Gastroesophageal sphincter (tissue), 4 donors: Measurements from ENCODE around the gene THSD4. TPM values are rescaled to one million over a fixed set of nuclear protein-coding genes. Genes with fewer than 3 reads are reported as not detected.
"Not testable (repeated sequence)": the region's sequence is repeated elsewhere in the genome, so short reads cannot be mapped to it uniquely, and the experiment has no call there.

Experiments
- ATAC-seq: fragments of 150-250 bp; one replicate; pipeline ENCODE4 v1.9.1; 2016; ENCODE audit warnings: mild to moderate bottlenecking, moderate library complexity
- H3K27ac ChIP-seq, 4 donors: fragments of 200-600 bp; sonication (generic) in 3 of 4; 1 replicate in 3 of 4; 2 replicates in 1 of 4; pipeline ENCODE4 v1.5.1; 2016 to 2019
- H3K27me3 ChIP-seq: fragments of 200-600 bp; sonication (generic); one replicate; pipeline ENCODE4 v1.5.1; 2019
- H3K36me3 ChIP-seq, 2 donors: fragments of 200-600 bp; sonication (generic); one replicate each; pipeline ENCODE4 v1.5.1; 2019; ENCODE audit warnings: control low read depth in 1 of 2
- H3K4me1 ChIP-seq, 3 donors: fragments of 200-600 bp; sonication (generic); 1 replicate in 2 of 3; 2 replicates in 1 of 3; pipeline ENCODE4 v1.5.1; 2016 to 2019; ENCODE audit warnings: control low read depth in 2 of 3
- H3K4me3 ChIP-seq, 2 donors: fragments of 200-600 bp; sonication (generic); one replicate each; pipeline ENCODE4 v1.5.1; 2019; ENCODE audit warnings: mild to moderate bottlenecking in 1 of 2, moderate library complexity in 1 of 2
- H3K9me3 ChIP-seq, 3 donors: fragments of 200-600 bp; sonication (generic); one replicate each; pipeline ENCODE4 v1.5.1; 2017 to 2019; ENCODE audit warnings: control low read depth in 2 of 3
- EP300 ChIP-seq: sonication (generic); formaldehyde crosslinking; IDR thresholded peaks from one replicate; pipeline ENCODE4 v1.6.1; 2017; ENCODE audit warnings: antibody characterized with exemption, mild to moderate bottlenecking
- POLR2A ChIP-seq, 2 donors: fragments of 450-650 bp; IDR thresholded peaks; one replicate each; pipeline ENCODE4 v1.6.1; 2017; ENCODE audit warnings: antibody characterized with exemption in 2 of 2, mild to moderate bottlenecking in 2 of 2, moderate library complexity in 1 of 2
- POLR2AphosphoS5 ChIP-seq: sonication (generic); formaldehyde crosslinking; IDR thresholded peaks from one replicate; pipeline ENCODE4 v1.6.1; 2017; ENCODE audit warnings: antibody characterized with exemption
- WGBS, 2 donors: methylation state at CpG; one replicate each; pipeline ENCODE4 v1.1.5; 2018; ENCODE audit warnings: low coverage in 1 of 2; 5-methylcytosine and 5-hydroxymethylcytosine counted together
- total RNA-seq, 4 donors: library from RNA; depleted of rRNA; stranded (reverse); fragments of >200 nt; gene quantifications; one replicate each; pipeline ENCODE4 v1.1.0, GENCODE V29; 2016
- TF ChIP-seq, protein P1 (sequence below), 4 experiments: fragments of 200-600 bp in 2 of 4; fragments of 450-650 bp in 2 of 4; sonication (generic) in 1 of 4; IDR thresholded peaks; one replicate each; pipeline ENCODE4 v1.5.1; 2017 to 2019; ENCODE audit warnings: antibody characterized with exemption in 4 of 4, mild to moderate bottlenecking in 2 of 4, moderate library complexity in 2 of 4

The THSD4 gene
- total RNA-seq, 4 donors from 2014 or later = 4.6 to 28.5 (median 17.6) TPM

DNA sequence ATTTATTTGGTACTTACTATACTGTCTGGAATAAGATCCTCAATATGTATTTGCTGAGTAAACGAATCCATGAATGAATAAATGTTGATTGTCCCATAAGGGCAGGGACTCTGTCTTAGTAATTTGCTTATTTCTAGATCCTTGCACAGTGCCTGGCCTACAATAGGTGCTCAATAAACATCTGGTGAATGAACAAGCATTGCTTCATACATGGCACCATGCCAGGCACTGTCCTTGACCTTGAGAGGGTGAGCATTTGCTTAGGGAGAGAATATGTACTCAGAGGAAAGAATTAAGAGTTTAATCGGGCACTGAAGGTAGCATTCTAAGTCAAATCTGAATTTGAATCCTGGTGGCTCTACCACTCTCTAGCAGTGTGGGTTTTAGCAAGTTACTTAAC is 282.1 kb downstream of the THSD4 start:
- no peak overlapping the region for H3K4me3 ChIP-seq
- ATAC-seq = no peak
- H3K36me3 ChIP-seq = no peaks in the 10 kb centered on the region
- H3K27me3 ChIP-seq = no peaks in the 10 kb centered on the region
- no peaks in the 10 kb centered on the region for H3K9me3 ChIP-seq
- WGBS, 2 donors = 83 to 97% methylated on average over 2 of the region's 2 CpGs
- no peak overlapping the region for H3K27ac ChIP-seq
- H3K4me1 ChIP-seq = peaks cover 0 to 27% (median 9%) of the 10 kb centered on the region in 3 donors
- TF ChIP-seq, protein P1, sequence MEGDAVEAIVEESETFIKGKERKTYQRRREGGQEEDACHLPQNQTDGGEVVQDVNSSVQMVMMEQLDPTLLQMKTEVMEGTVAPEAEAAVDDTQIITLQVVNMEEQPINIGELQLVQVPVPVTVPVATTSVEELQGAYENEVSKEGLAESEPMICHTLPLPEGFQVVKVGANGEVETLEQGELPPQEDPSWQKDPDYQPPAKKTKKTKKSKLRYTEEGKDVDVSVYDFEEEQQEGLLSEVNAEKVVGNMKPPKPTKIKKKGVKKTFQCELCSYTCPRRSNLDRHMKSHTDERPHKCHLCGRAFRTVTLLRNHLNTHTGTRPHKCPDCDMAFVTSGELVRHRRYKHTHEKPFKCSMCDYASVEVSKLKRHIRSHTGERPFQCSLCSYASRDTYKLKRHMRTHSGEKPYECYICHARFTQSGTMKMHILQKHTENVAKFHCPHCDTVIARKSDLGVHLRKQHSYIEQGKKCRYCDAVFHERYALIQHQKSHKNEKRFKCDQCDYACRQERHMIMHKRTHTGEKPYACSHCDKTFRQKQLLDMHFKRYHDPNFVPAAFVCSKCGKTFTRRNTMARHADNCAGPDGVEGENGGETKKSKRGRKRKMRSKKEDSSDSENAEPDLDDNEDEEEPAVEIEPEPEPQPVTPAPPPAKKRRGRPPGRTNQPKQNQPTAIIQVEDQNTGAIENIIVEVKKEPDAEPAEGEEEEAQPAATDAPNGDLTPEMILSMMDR (IDR thresholded peaks at IDR 0.05) = no peak
- TF ChIP-seq POLR2AphosphoS5 (no peak), POLR2A (IDR thresholded peaks at IDR 0.05) (no peak), EP300 (no peak)

DNA sequence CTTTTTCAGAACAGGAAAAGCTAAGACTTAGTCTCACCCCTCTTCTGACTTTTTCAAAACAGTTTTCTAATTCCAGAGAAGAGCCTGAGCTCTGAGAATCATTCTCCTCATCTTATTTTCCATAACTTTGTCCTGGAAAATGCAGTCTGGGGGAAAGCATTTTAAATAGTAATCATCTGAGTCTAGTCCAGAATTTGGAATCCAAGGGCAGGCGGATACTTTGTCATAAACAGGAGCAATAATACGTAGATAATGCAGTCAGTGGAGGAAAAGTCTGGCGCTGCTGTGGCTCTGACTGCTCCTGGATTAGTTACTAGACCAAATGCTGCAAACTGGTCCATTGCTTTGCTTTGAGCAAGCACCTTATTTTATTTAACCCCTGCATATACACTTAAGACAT is 285.0 kb downstream of the THSD4 start:
- ATAC-seq = no peak
- H3K27ac ChIP-seq = peak overlapping the region in 3 of 4 donors; percentile 34 to 73 (median 37)

DNA sequence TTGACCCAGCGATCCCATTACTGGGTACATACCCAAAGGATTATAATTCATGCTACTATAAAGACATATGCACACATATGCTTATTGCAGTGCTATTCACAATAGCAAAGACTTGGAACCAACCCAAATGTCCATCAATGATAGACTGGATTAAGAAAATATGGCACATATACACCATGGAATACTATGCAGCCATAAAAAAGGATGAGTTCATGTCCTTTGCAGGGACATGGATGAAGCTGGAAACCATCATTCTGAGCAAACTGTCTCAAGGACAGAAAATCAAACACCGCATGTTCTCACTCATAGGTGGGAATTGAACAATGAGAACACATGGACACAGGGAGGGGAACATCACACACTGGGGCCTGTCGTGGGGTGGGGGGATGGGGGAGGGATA is 286.5 kb downstream of the THSD4 start:
- not testable (repeated sequence) for H3K27me3 ChIP-seq

More for the DNA sequence above, 285.0 kb downstream of the THSD4 start:
- WGBS, 2 donors = 18 to 39% methylated on average over 2 to 3 of the region's 3 CpGs
- Histone ChIP-seq H3K4me1 (peaks cover 0 to 27% (median 9%) of the 10 kb centered on the region in 3 donors), H3K4me3 (no peak overlapping the region), H3K9me3 (no peaks in the 10 kb centered on the region), H3K27me3 (no peaks in the 10 kb centered on the region), H3K36me3 (no peaks in the 10 kb centered on the region)
- no peak for TF ChIP-seq EP300
- TF ChIP-seq POLR2AphosphoS5 = peak; percentile 17

DNA sequence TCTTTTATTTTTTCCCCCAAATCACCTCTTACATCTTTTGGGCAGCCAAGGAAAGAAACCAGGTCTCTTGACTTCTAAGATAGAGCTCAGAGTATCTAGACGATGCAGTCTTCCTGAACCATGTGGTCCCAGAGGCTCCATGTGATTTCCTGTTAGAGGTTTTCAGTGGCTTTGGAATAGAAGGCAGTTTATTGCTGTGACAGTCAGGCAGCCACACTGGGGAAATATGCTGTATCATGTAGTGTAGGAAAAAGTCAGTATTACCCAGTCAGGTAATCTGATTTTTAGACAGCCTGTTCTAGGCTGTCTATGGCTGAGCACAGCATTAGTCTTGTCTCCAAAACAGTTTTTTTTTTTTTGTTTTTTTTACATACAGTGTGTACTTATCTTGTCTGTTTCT is 294.3 kb downstream of the THSD4 start:
- 18 to 20% methylated on average over 1 of the region's 1 CpG for WGBS, 2 donors
- TF ChIP-seq POLR2A (IDR thresholded peaks at IDR 0.05) (no peak), EP300 (no peak), POLR2AphosphoS5 (no peak)
- TF ChIP-seq, protein P1 (IDR thresholded peaks at IDR 0.05) = no peak
- Histone ChIP-seq H3K9me3 (no peaks in the 10 kb centered on the region), H3K4me3 (no peak overlapping the region), H3K27me3 (no peaks in the 10 kb centered on the region), H3K4me1 (peaks cover 0 to 40% (median 7%) of the 10 kb centered on the region in 3 donors), H3K27ac (no peak overlapping the region), H3K36me3 (no peaks in the 10 kb centered on the region)
- ATAC-seq = no peak

More for the DNA sequence above, 286.5 kb downstream of the THSD4 start:
- not testable (repeated sequence) for ATAC-seq, H3K9me3 ChIP-seq, H3K27ac ChIP-seq, H3K36me3 ChIP-seq, H3K4me3 ChIP-seq
- 82 to 100% methylated on average over 1 to 2 of the region's 3 CpGs for WGBS, 2 donors
- peaks cover 0 to 24% (median 9%) of the 10 kb centered on the region in 3 donors for H3K4me1 ChIP-seq

DNA sequence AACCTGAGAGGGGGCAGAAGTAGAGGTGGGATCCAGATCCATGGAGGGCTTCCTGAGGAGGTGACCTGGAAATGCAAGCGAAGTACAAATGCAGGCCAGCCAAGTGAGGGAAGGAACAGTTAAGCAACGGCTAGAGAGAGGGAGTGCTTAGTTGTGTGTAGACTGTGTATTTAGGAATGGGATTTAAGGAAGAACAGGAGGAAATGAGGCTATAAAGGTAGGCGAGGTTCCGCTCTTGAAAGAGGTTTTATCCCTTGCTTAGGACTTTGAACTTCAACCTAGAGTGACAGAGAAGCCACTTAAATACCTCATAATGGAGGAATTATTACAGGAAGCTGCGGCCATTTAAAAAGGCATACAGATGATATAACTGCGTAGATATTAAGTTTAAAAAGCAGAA is 295.1 kb downstream of the THSD4 start:
- Histone ChIP-seq H3K9me3 (no peaks in the 10 kb centered on the region), H3K36me3 (no peaks in the 10 kb centered on the region), H3K27me3 (no peaks in the 10 kb centered on the region), H3K4me1 (peaks cover 0 to 48% (median 7%) of the 10 kb centered on the region in 3 donors), H3K27ac (no peak overlapping the region), H3K4me3 (no peak overlapping the region)
- ATAC-seq = no peak
- 88 to 96% methylated on average over 6 of the region's 6 CpGs for WGBS, 2 donors
- no peak for TF ChIP-seq POLR2AphosphoS5
- TF ChIP-seq POLR2A (IDR thresholded peaks at IDR 0.05) = no peak
- TF ChIP-seq, protein P1 (IDR thresholded peaks at IDR 0.05) = no peak
- TF ChIP-seq EP300 = no peak

DNA sequence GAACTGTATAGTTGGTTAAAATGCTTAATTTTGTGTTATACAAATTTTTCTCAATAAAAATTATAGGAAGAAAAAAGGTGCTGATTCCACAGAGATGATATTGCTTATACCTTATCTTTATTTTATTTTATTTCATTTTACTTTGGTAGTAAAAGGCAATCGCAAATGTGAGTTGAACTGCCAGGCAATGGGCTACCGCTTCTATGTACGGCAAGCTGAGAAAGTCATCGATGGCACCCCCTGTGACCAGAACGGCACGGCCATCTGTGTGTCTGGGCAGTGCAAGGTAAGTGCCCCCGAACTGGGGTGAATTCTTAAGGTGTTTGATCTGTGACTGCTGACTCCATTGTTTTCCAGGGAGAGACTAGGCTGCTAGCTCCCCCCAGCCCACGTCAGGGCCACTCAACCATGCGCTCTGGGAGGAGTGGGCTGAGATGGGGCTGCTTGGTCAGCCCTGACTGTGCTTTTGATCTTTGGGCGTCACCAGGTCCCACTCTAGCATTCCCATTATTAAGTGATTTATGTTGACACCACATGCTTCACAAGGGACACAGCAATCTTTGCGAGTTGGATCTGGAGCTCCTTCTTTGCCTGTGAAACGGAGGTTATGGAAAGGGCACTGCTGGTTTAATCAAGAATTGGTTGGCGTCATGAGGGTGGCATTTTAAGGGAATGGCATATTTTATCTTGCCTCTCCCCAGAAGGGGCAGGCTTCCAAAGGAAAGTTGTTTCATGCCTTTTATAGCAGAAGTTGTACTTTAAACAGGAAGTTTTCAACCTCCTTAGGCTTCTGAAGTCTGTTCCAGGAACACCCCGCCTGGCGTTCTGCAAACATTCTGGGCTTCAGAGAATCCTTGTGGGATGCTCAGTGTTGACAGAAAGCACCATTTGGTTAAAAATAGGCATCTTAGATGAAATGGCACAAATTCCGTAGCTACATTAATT is 296.5 kb downstream of the THSD4 start:
- TF ChIP-seq POLR2AphosphoS5 = peak; percentile 82
- TF ChIP-seq, protein P1 (IDR thresholded peaks at IDR 0.05) = peak in 2 of 4 experiments; percentile 21 to 43
- no peak for TF ChIP-seq EP300
- no peak for TF ChIP-seq POLR2A (IDR thresholded peaks at IDR 0.05)
- peak overlapping the region; percentile 32 to 80 (median 63) for H3K27ac ChIP-seq
- peak; percentile 61 for ATAC-seq

More for the DNA sequence above, 296.5 kb downstream of the THSD4 start:
- H3K4me1 ChIP-seq = peaks cover 0 to 53% (median 7%) of the 10 kb centered on the region in 3 donors
- 68 to 80% methylated on average over 8 to 12 of the region's 16 CpGs for WGBS, 2 donors
- no peaks in the 10 kb centered on the region for H3K9me3 ChIP-seq
- H3K36me3 ChIP-seq = no peaks in the 10 kb centered on the region
- H3K27me3 ChIP-seq = no peaks in the 10 kb centered on the region
- peak overlapping the region in 1 of 2 donors; percentile 11 for H3K4me3 ChIP-seq
